Mucosa of descending colon (tissue), 3 donors: ENCODE measurements around the gene LDLRAD4. TPM values are rescaled to one million over a fixed set of nuclear protein-coding genes. Genes with fewer than 3 reads are reported as not detected.

ENCODE experiments used
- ATAC-seq: fragments of 200-7000 bp; cut with Tn5 transposase; one replicate; pipeline ENCODE4 v1.9.1; 2020; ENCODE audit warnings: mild to moderate bottlenecking, moderate library complexity
- DNase-seq, 3 donors: peaks; one replicate each; pipeline ENCODE4 v3.0.0-alpha.2; 2020
- H3K36me3 ChIP-seq: fragments of 200-600 bp; one replicate; pipeline ENCODE4 v1.8.0; 2021; ENCODE audit warnings: low read depth, mild to moderate bottlenecking
- H3K4me1 ChIP-seq: fragments of 200-600 bp; one replicate; pipeline ENCODE4 v1.8.0; 2021; ENCODE audit warnings: low read depth, mild to moderate bottlenecking
- H3K4me3 ChIP-seq: fragments of 200-600 bp; one replicate; pipeline ENCODE4 v1.8.0; 2021; ENCODE audit warnings: mild to moderate bottlenecking
- H3K9me3 ChIP-seq: fragments of 200-600 bp; one replicate; pipeline ENCODE4 v1.8.0; 2021; ENCODE audit warnings: mild to moderate bottlenecking
- CTCF ChIP-seq: fragments of 200-600 bp; IDR thresholded peaks from one replicate; pipeline ENCODE4 v1.8.0; 2022; ENCODE audit warnings: antibody characterized with exemption, mild to moderate bottlenecking
- intact Hi-C, 2 donors: fragments of 100-400 bp; cut with DNase I in 1 of 2; cut with micrococcal nuclease in 1 of 2; formaldehyde crosslinking; loops; one replicate each; pipeline versions ENCODE4 v1.11.0 to v1.11.1; 2022; cut with DNase I, micrococcal nuclease
- total RNA-seq, 3 donors: library from RNA; stranded (reverse); fragmentation: NEBNext Ultra II Directional in 2 of 3; extraction: Animal tissue kit (Norgen Biotek cat#: 25700) in 2 of 3; gene quantifications; one replicate each; pipeline versions ENCODE4 v1.2.1 to v1.2.4, GENCODE V29; 2021 to 2023
- donor health status: DM: no; HTN: no; CAD: no; lungs with moderate emphysema.
- donor health status: DM: no; HTN: no; CAD: no.
- donor health status: DM: no; HTN: yes; CAD: no.

LDLRAD4 gene
- total RNA-seq, 3 donors from 2014 or later: 36.8 to 41.0 (median 37.4) TPM

GRCh38 chr18:13463526-13464210 lies 245.1 kb downstream of the LDLRAD4 start:
- TF ChIP-seq CTCF: no peak
- no peaks in the 10 kb centered on the region for H3K9me3 ChIP-seq
- ATAC-seq (no peak), DNase-seq (no peak)
- no peaks in the 10 kb centered on the region for H3K4me1 ChIP-seq
- no peak overlapping the region for H3K4me3 ChIP-seq
- intact Hi-C loops: no loop called here
- H3K36me3 ChIP-seq: no peaks in the 10 kb centered on the region

- no peak for TF ChIP-seq CTCF
- ATAC-seq: peak; percentile 91
Measured at GRCh38 chr18:13464432-13465123, 246.0 kb downstream of the LDLRAD4 start.

GRCh38 chr18:13465124-13465446 lies 246.5 kb downstream of the LDLRAD4 start:
- ATAC-seq (no peak), DNase-seq (no peak)
- Histone ChIP-seq H3K4me3 (no peak overlapping the region), H3K36me3 (no peaks in the 10 kb centered on the region), H3K9me3 (no peaks in the 10 kb centered on the region), H3K4me1 (no peaks in the 10 kb centered on the region)
- TF ChIP-seq CTCF: no peak
- intact Hi-C loops: no loop called here

More at GRCh38 chr18:13464432-13465123, 246.0 kb downstream of the LDLRAD4 start:
- H3K9me3 ChIP-seq: no peaks in the 10 kb centered on the region
- H3K4me1 ChIP-seq: no peaks in the 10 kb centered on the region
- intact Hi-C loops: no loop called here
- H3K4me3 ChIP-seq: no peak overlapping the region
- H3K36me3 ChIP-seq: no peaks in the 10 kb centered on the region
- peak; percentile 50 to 84 (median 63) for DNase-seq

GRCh38 chr18:13465476-13465875 lies 246.9 kb downstream of the LDLRAD4 start:
- intact Hi-C loops: no loop called here
- no peak for TF ChIP-seq CTCF
- DNase-seq: peak in 1 of 3 donors; percentile 29
- Histone ChIP-seq H3K9me3 (no peaks in the 10 kb centered on the region), H3K4me1 (no peaks in the 10 kb centered on the region), H3K4me3 (no peak overlapping the region), H3K36me3 (no peaks in the 10 kb centered on the region)
- peak; percentile 6 for ATAC-seq

- Histone ChIP-seq H3K36me3 (no peaks in the 10 kb centered on the region), H3K4me1 (peaks cover 2% of the 10 kb centered on the region), H3K9me3 (no peaks in the 10 kb centered on the region), H3K4me3 (no peak overlapping the region)
- intact Hi-C loops: no loop called here
- DNase-seq: no peak
- ATAC-seq: peak; percentile 54
- no peak for TF ChIP-seq CTCF
Measured at GRCh38 chr18:13470516-13471197, 252.1 kb downstream of the LDLRAD4 start.
